ENCODE results near the gene CAPZA2.

CAPZA2 gene

DNA sequence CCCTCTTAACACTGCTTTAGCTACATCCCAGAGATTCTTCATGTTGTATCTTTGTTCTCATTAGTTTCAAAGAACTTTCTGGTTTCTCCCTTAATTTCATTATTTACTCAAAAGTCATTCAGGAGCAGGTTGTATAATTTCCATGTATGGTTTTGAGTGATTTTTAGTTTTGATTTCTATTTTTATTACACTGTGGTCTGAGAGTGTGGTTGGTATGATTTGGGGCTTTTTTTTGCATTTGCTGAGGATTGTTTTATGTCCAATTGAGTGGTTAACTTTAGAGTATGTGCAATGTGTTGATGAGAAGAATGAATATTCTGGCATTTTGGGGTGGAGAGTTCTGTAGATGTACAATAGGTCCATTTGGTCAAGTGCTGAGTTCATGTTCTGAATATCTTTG, 37.9 kb upstream of the CAPZA2 start:
- Histone ChIP-seq H3K4me3 (ENCODE audit: low read length) (no peak overlapping the region), H3K36me3 (ENCODE audit: control insufficient read depth, insufficient read depth, low read length) (no peaks in the 10 kb centered on the region), H2BK120ac (ENCODE audit: low read depth, low read length) (no peak overlapping the region), H3K79me1 (ENCODE audit: low read length) (no peaks in the 10 kb centered on the region), H4K5ac (ENCODE audit: low read length) (no peak overlapping the region), H3K4me2 (ENCODE audit: low read length) (no peak overlapping the region), H2BK5ac (ENCODE audit: low read length) (no peak overlapping the region), H3K9ac (ENCODE audit: low read length) (no peak overlapping the region), H3K23ac (ENCODE audit: low read length) (no peak overlapping the region), H3K27me3 (ENCODE audit: insufficient read depth, low read length, poor library complexity) (no peaks in the 10 kb centered on the region), H2AK5ac (ENCODE audit: low read length) (no peak overlapping the region), H3K4ac (ENCODE audit: low read depth, low read length) (no peak overlapping the region), H3K56ac (ENCODE audit: low read length) (no peak overlapping the region), H3K18ac (ENCODE audit: low read length) (no peak overlapping the region), H3K79me2 (ENCODE audit: control insufficient read depth, insufficient read depth, low read length) (no peaks in the 10 kb centered on the region), H2BK15ac (replicated peaks; ENCODE audit: low read depth) (no peak overlapping the region), H4K8ac (ENCODE audit: low read depth, low read length) (no peak overlapping the region), H3K4me1 (ENCODE audit: control insufficient read depth, low read depth, low read length) (no peaks in the 10 kb centered on the region), H3K27ac (ENCODE audit: low read depth, low read length) (no peak overlapping the region)
- no peak for DNase-seq

DNA sequence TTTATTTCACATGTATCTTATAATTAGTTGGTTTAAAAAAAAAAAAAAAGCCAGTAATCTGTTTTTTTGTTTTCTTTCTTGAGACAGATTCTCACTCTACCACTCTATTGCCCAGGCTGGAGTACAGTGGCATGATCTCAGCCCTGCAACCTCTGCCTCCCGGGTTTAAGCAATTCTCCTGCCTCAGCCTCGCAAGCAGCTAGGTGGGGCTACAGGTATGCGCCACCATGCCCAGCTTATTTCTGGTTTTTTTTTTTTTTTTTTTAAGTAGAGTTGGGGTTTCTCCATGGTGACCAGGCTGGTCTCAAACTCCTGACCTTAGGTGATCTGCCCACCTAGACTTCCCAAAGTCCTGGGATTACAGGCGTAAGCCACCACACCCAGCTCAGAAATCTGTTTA, 34.1 kb upstream of the CAPZA2 start:
- Histone ChIP-seq H3K79me2 (ENCODE audit: control insufficient read depth, insufficient read depth, low read length) (no peaks in the 10 kb centered on the region), H3K27me3 (ENCODE audit: insufficient read depth, low read length, poor library complexity) (no peaks in the 10 kb centered on the region), H2BK120ac (ENCODE audit: low read depth, low read length) (no peak overlapping the region), H3K18ac (ENCODE audit: low read length) (no peak overlapping the region), H2BK15ac (replicated peaks; ENCODE audit: low read depth) (no peak overlapping the region), H3K56ac (ENCODE audit: low read length) (no peak overlapping the region), H3K36me3 (ENCODE audit: control insufficient read depth, insufficient read depth, low read length) (no peaks in the 10 kb centered on the region), H3K79me1 (ENCODE audit: low read length) (no peaks in the 10 kb centered on the region), H2BK5ac (ENCODE audit: low read length) (no peak overlapping the region), H2AK5ac (ENCODE audit: low read length) (no peak overlapping the region), H3K27ac (ENCODE audit: low read depth, low read length) (no peak overlapping the region), H3K4me1 (ENCODE audit: control insufficient read depth, low read depth, low read length) (no peaks in the 10 kb centered on the region), H3K4ac (ENCODE audit: low read depth, low read length) (no peak overlapping the region), H3K23ac (ENCODE audit: low read length) (no peak overlapping the region), H4K5ac (ENCODE audit: low read length) (no peak overlapping the region), H3K4me2 (ENCODE audit: low read length) (no peak overlapping the region), H3K4me3 (ENCODE audit: low read length) (no peak overlapping the region), H4K8ac (ENCODE audit: low read depth, low read length) (no peak overlapping the region), H3K9ac (ENCODE audit: low read length) (no peak overlapping the region)
- DNase-seq: peak; percentile 43
- no CpG with 5 or more reads among the region's 4 CpGs for WGBS (ENCODE audit: extremely low coverage, insufficient coverage, low lambda C conversion rate)

DNA sequence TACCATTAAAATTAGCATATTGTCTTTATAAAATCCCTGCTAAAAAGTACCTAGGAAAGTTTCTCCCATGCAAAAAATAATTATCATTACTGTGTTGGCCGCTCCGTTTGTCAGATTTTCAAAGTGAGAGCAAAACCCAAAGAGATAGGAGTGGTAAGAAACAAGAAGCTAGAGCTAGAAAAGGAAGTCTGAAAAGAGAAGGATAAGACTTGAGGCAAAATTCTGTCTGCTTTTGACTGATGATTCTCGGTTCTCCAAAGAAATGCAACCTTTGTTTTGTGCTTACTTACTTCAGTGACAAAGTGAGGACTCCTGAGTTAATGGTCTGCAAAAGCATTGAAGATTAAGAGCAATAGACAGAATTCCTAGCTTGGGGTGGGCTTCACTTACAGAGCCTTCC, 33.3 kb upstream of the CAPZA2 start:
- WGBS (ENCODE audit: extremely low coverage, insufficient coverage, low lambda C conversion rate): no CpG with 5 or more reads among the region's 3 CpGs
- no peak overlapping the region for H2BK15ac ChIP-seq (replicated peaks; ENCODE audit: low read depth)
- H2AK5ac ChIP-seq (ENCODE audit: low read length): no peak overlapping the region

DNA sequence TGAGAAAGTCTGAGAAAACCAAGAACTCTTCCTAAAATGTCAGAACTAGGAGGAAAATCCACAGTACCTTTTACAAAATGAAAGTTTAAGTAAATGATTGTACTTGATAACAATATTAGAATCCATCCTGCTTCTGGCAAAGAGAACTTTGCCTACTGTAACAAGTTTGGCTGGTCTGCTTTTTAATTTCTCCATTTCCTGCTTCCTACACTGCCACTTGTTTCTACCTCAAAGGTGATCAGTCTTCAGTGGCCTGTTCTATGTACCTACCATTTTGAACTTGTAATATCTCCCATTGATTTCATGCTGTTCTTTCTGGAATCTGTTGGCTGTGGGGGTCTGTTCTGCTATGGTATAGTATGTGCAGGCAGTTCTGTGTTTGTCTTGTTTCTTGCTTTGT, 32.9 kb upstream of the CAPZA2 start:
- no peak for DNase-seq
- Histone ChIP-seq H2BK120ac (ENCODE audit: low read depth, low read length) (no peak overlapping the region), H3K4me1 (ENCODE audit: control insufficient read depth, low read depth, low read length) (no peaks in the 10 kb centered on the region), H4K8ac (ENCODE audit: low read depth, low read length) (no peak overlapping the region), H2BK5ac (ENCODE audit: low read length) (no peak overlapping the region), H3K36me3 (ENCODE audit: control insufficient read depth, insufficient read depth, low read length) (no peaks in the 10 kb centered on the region), H4K5ac (ENCODE audit: low read length) (no peak overlapping the region), H3K23ac (ENCODE audit: low read length) (no peak overlapping the region), H3K4me2 (ENCODE audit: low read length) (no peak overlapping the region), H3K56ac (ENCODE audit: low read length) (no peak overlapping the region), H3K27me3 (ENCODE audit: insufficient read depth, low read length, poor library complexity) (no peaks in the 10 kb centered on the region), H3K18ac (ENCODE audit: low read length) (no peak overlapping the region), H3K4me3 (ENCODE audit: low read length) (no peak overlapping the region), H3K79me1 (ENCODE audit: low read length) (no peaks in the 10 kb centered on the region), H3K4ac (ENCODE audit: low read depth, low read length) (no peak overlapping the region), H2BK15ac (replicated peaks; ENCODE audit: low read depth) (no peak overlapping the region), H3K9ac (ENCODE audit: low read length) (no peak overlapping the region), H3K79me2 (ENCODE audit: control insufficient read depth, insufficient read depth, low read length) (no peaks in the 10 kb centered on the region), H2AK5ac (ENCODE audit: low read length) (no peak overlapping the region), H3K27ac (ENCODE audit: low read depth, low read length) (no peak overlapping the region)

More for the DNA sequence above, 33.3 kb upstream of the CAPZA2 start:
- Histone ChIP-seq H2BK5ac (ENCODE audit: low read length) (no peak overlapping the region), H4K8ac (ENCODE audit: low read depth, low read length) (no peak overlapping the region), H3K27me3 (ENCODE audit: insufficient read depth, low read length, poor library complexity) (no peaks in the 10 kb centered on the region), H3K4ac (ENCODE audit: low read depth, low read length) (no peak overlapping the region), H3K4me2 (ENCODE audit: low read length) (no peak overlapping the region), H3K79me1 (ENCODE audit: low read length) (no peaks in the 10 kb centered on the region), H3K56ac (ENCODE audit: low read length) (no peak overlapping the region), H4K5ac (ENCODE audit: low read length) (no peak overlapping the region), H3K79me2 (ENCODE audit: control insufficient read depth, insufficient read depth, low read length) (no peaks in the 10 kb centered on the region), H3K27ac (ENCODE audit: low read depth, low read length) (no peak overlapping the region), H3K4me1 (ENCODE audit: control insufficient read depth, low read depth, low read length) (no peaks in the 10 kb centered on the region), H3K9ac (ENCODE audit: low read length) (no peak overlapping the region), H3K4me3 (ENCODE audit: low read length) (no peak overlapping the region), H2BK120ac (ENCODE audit: low read depth, low read length) (no peak overlapping the region), H3K36me3 (ENCODE audit: control insufficient read depth, insufficient read depth, low read length) (no peaks in the 10 kb centered on the region), H3K23ac (ENCODE audit: low read length) (no peak overlapping the region), H3K18ac (ENCODE audit: low read length) (no peak overlapping the region)
- no peak for DNase-seq

DNA sequence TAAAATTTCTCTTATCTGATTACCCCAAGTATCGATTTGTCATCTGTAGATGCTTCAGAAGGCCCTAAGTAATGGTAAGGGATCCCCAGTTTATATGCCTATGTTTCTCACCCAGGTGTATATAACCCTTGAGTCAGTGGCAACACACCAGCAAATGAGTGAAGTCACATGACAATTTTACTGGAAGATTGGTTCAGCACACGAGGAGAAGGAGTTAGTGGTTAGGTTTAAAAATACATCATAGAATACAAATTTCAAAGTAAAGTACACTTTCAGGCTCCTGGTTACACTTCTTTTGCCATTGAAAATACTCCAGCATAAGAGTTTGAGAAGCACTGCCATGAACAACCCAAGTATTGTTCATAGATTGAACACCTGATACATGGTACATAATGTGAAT, 29.7 kb upstream of the CAPZA2 start:
- Histone ChIP-seq H4K5ac (ENCODE audit: low read length) (no peak overlapping the region), H3K4me2 (ENCODE audit: low read length) (no peak overlapping the region), H3K4ac (ENCODE audit: low read depth, low read length) (no peak overlapping the region), H3K56ac (ENCODE audit: low read length) (no peak overlapping the region), H3K27me3 (ENCODE audit: insufficient read depth, low read length, poor library complexity) (no peaks in the 10 kb centered on the region), H3K23ac (ENCODE audit: low read length) (no peak overlapping the region), H3K36me3 (ENCODE audit: control insufficient read depth, insufficient read depth, low read length) (no peaks in the 10 kb centered on the region), H2AK5ac (ENCODE audit: low read length) (no peak overlapping the region), H3K79me1 (ENCODE audit: low read length) (no peaks in the 10 kb centered on the region), H4K8ac (ENCODE audit: low read depth, low read length) (no peak overlapping the region), H3K4me1 (ENCODE audit: control insufficient read depth, low read depth, low read length) (no peaks in the 10 kb centered on the region), H3K4me3 (ENCODE audit: low read length) (no peak overlapping the region), H3K9ac (ENCODE audit: low read length) (no peak overlapping the region), H3K79me2 (ENCODE audit: control insufficient read depth, insufficient read depth, low read length) (no peaks in the 10 kb centered on the region), H2BK120ac (ENCODE audit: low read depth, low read length) (no peak overlapping the region), H3K18ac (ENCODE audit: low read length) (no peak overlapping the region), H2BK15ac (replicated peaks; ENCODE audit: low read depth) (no peak overlapping the region), H2BK5ac (ENCODE audit: low read length) (no peak overlapping the region), H3K27ac (ENCODE audit: low read depth, low read length) (no peak overlapping the region)
- no CpG with 5 or more reads among the region's 2 CpGs for WGBS (ENCODE audit: extremely low coverage, insufficient coverage, low lambda C conversion rate)
- no peak for DNase-seq

DNA sequence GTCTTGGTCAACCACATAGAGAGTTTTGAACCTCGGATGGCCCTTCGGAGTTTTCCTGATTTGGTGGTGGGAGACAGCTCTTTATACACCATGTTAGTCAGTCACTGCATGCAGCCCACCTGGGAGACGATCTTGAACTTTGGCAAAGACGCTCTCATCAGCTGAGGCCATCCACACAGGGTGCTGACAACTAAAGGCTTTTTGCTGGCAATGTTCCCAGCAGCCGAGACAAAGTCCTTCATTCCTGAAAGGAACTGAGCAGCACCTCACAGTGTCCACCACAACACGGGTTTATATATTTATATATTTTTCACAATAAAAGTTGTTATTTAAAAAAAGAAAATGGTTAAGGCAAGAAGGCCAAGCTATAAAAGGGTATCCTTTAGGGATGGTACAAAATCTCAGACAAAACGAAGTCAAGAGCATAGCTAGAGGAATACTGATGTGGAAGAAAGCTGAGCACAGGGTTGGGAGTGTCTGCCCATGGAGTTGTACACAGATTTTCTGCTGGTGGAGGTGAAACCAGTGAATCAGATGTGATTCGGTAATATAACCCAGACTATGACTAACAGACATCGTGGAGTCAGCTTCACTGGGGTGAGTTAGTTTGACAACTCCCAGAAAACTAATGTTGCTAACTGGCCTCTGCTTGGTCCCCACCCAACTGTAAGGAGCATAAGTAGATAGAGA, 27.4 kb upstream of the CAPZA2 start:
- Histone ChIP-seq H3K79me1 (ENCODE audit: low read length) (no peaks in the 10 kb centered on the region), H2BK5ac (ENCODE audit: low read length) (no peak overlapping the region), H4K8ac (ENCODE audit: low read depth, low read length) (no peak overlapping the region), H3K4me1 (ENCODE audit: control insufficient read depth, low read depth, low read length) (no peaks in the 10 kb centered on the region), H2AK5ac (ENCODE audit: low read length) (no peak overlapping the region), H2BK15ac (replicated peaks; ENCODE audit: low read depth) (no peak overlapping the region), H2BK120ac (ENCODE audit: low read depth, low read length) (no peak overlapping the region), H3K23ac (ENCODE audit: low read length) (no peak overlapping the region), H3K9ac (ENCODE audit: low read length) (no peak overlapping the region), H3K36me3 (ENCODE audit: control insufficient read depth, insufficient read depth, low read length) (no peaks in the 10 kb centered on the region), H4K5ac (ENCODE audit: low read length) (no peak overlapping the region), H3K27me3 (ENCODE audit: insufficient read depth, low read length, poor library complexity) (no peaks in the 10 kb centered on the region), H3K18ac (ENCODE audit: low read length) (no peak overlapping the region), H3K27ac (ENCODE audit: low read depth, low read length) (no peak overlapping the region), H3K4ac (ENCODE audit: low read depth, low read length) (no peak overlapping the region), H3K4me2 (ENCODE audit: low read length) (no peak overlapping the region), H3K56ac (ENCODE audit: low read length) (no peak overlapping the region), H3K79me2 (ENCODE audit: control insufficient read depth, insufficient read depth, low read length) (no peaks in the 10 kb centered on the region), H3K4me3 (ENCODE audit: low read length) (no peak overlapping the region)
- no peak for DNase-seq
- whole genome bisulfite sequencing (ENCODE audit: extremely low coverage, insufficient coverage, low lambda C conversion rate): no CpG with 5 or more reads among the region's 9 CpGs
